CD4-positive, alpha-beta T cell treated with Interleukin-10 for 1 hour (primary cell): ENCODE results near the gene DYRK1B.

ENCODE experiments used
- DNase-seq: peaks from one replicate; pipeline ENCODE4 v3.0.0-alpha.2; 2020

DYRK1B gene

GRCh38 chr19:39807846-39808364 lies 26.1 kb downstream of the DYRK1B start:
- no peak for DNase-seq

- no peak for DNase-seq
Measured at GRCh38 chr19:39805104-39805503, 28.9 kb downstream of the DYRK1B start.

- no peak for DNase-seq
Measured at GRCh38 chr19:39802958-39803357, 31.0 kb downstream of the DYRK1B start.

GRCh38 chr19:39797083-39797482 lies 36.9 kb downstream of the DYRK1B start:
- no peak for DNase-seq

GRCh38 chr19:39796000-39796498 lies 37.9 kb downstream of the DYRK1B start:
- DNase-seq, result no peak

- no peak for DNase-seq
Measured at GRCh38 chr19:39795001-39795400, 39.0 kb downstream of the DYRK1B start.

- peak; percentile 73 for DNase-seq
Measured at GRCh38 chr19:39792999-39793546, 40.9 kb downstream of the DYRK1B start.

- no peak for DNase-seq
Measured at GRCh38 chr19:39788244-39788643, 45.7 kb downstream of the DYRK1B start.

GRCh38 chr19:39780894-39781293 lies 53.1 kb downstream of the DYRK1B start:
- no peak for DNase-seq

- DNase-seq, result no peak
Measured at GRCh38 chr19:39778763-39779162, 55.2 kb downstream of the DYRK1B start, which contains the start of gene LEUTX. TSS of gene LEUTX (plus strand) at chr19:39778854. CDS start at chr19:39778921, 67 bp downstream.
